Measurements from ENCODE around the gene GTF2E1. TPM values are rescaled to one million over a fixed set of nuclear protein-coding genes. Genes with fewer than 3 reads are reported as not detected.

The GTF2E1 gene
- total RNA-seq, 4 donors from 2014 or later: 5.2 to 16.4 (median 7.5) TPM

DNA sequence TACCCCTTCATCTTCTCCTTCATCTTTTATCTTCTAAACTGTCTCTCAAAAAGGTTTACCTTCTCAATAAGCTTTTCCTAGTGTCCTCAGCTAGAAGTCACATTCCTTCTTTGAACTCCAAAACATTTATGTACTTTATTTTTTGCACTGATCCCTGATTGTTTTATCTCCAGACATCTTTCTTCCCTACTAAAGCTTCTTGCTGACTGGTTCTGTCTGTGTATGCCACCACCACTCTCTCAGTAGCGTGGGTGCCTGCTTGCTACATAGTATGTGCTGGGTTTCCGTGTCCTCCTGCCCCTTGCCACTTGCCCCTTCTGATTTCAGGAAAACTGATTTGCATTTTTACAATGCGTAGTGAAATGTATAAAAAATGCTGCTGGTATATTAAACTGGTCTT lies 24.0 kb downstream of the GTF2E1 start:
- no peak overlapping the region for H3K27ac ChIP-seq
- no peaks in the 10 kb centered on the region for H3K9me3 ChIP-seq
- H3K4me1 ChIP-seq: peaks cover 3% of the 10 kb centered on the region
- H3K27me3 ChIP-seq: no peaks in the 10 kb centered on the region
- no peak overlapping the region for H3K4me3 ChIP-seq
- WGBS: 60% methylated on average over 3 of the region's 3 CpGs
- no peaks in the 10 kb centered on the region for H3K36me3 ChIP-seq
- no peak for DNase-seq (ENCODE audit: low spot score in 2 of 2)
- TF ChIP-seq EP300 (IDR thresholded peaks at IDR 0.05) (no peak), POLR2AphosphoS5 (IDR thresholded peaks at IDR 0.05) (no peak)
- TF ChIP-seq, protein P1, sequence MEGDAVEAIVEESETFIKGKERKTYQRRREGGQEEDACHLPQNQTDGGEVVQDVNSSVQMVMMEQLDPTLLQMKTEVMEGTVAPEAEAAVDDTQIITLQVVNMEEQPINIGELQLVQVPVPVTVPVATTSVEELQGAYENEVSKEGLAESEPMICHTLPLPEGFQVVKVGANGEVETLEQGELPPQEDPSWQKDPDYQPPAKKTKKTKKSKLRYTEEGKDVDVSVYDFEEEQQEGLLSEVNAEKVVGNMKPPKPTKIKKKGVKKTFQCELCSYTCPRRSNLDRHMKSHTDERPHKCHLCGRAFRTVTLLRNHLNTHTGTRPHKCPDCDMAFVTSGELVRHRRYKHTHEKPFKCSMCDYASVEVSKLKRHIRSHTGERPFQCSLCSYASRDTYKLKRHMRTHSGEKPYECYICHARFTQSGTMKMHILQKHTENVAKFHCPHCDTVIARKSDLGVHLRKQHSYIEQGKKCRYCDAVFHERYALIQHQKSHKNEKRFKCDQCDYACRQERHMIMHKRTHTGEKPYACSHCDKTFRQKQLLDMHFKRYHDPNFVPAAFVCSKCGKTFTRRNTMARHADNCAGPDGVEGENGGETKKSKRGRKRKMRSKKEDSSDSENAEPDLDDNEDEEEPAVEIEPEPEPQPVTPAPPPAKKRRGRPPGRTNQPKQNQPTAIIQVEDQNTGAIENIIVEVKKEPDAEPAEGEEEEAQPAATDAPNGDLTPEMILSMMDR (IDR thresholded peaks at IDR 0.05): no peak

DNA sequence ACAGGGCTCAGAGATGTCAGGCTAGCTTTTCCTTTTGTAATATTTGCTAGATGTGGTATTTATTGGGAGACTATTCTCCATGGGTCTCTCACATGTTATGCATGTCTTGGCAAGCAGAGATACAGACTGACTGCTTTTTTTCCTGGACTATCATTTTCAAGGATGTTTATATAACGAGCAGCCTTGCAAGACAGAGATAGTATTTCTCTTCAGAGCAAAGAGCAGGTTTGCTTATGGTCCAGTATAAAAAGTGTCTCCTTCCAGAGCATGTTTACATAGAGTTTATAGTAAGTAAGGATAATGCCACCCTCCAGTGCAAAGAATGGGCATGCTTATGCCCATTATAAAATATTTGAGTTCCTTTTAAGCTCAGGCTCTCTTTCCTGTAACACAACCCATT lies 24.6 kb downstream of the GTF2E1 start:
- WGBS: 63% methylated on average over 1 of the region's 1 CpG

DNA sequence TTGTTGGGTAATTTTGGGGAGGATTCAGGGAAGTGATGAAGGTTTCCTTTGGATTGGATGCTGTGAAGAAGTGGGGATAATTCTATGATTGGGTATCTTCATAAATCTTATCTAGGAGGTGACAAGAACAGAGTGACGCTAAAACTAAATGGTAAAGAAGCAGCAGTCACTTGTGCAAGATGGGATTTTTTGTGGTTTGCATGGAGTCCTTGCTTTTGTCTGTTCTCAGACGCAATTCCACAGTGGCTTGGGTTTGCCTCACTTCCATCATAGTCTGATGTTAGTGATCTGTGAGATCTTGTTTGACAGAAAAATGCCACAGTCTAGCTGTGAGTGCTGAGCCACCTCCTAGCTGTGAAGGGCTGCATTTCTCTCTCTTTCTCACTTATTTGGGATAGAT lies 26.9 kb downstream of the GTF2E1 start:
- no peak for TF ChIP-seq POLR2AphosphoS5 (IDR thresholded peaks at IDR 0.05)
- no peak for TF ChIP-seq EP300 (IDR thresholded peaks at IDR 0.05)
- TF ChIP-seq POLR2A (IDR thresholded peaks at IDR 0.05): no peak
- TF ChIP-seq, protein P1 (IDR thresholded peaks at IDR 0.05): no peak
- Histone ChIP-seq H3K4me3 (no peak overlapping the region), H3K4me1 (peaks cover 3% of the 10 kb centered on the region), H3K36me3 (no peaks in the 10 kb centered on the region), H3K27ac (no peak overlapping the region), H3K9me3 (no peaks in the 10 kb centered on the region), H3K27me3 (no peaks in the 10 kb centered on the region)
- WGBS: 98% methylated on average over 2 of the region's 2 CpGs
- no peak for DNase-seq (ENCODE audit: low spot score in 2 of 2)

More for the DNA sequence above, 24.6 kb downstream of the GTF2E1 start:
- Histone ChIP-seq H3K36me3 (no peaks in the 10 kb centered on the region), H3K9me3 (no peaks in the 10 kb centered on the region), H3K27me3 (no peaks in the 10 kb centered on the region), H3K4me3 (no peak overlapping the region), H3K27ac (no peak overlapping the region), H3K4me1 (peaks cover 3% of the 10 kb centered on the region)
- DNase-seq (ENCODE audit: low spot score in 2 of 2): no peak
- TF ChIP-seq POLR2A (IDR thresholded peaks at IDR 0.05) (no peak), EP300 (IDR thresholded peaks at IDR 0.05) (no peak), POLR2AphosphoS5 (IDR thresholded peaks at IDR 0.05) (no peak)
- TF ChIP-seq, protein P1 (IDR thresholded peaks at IDR 0.05): no peak

DNA sequence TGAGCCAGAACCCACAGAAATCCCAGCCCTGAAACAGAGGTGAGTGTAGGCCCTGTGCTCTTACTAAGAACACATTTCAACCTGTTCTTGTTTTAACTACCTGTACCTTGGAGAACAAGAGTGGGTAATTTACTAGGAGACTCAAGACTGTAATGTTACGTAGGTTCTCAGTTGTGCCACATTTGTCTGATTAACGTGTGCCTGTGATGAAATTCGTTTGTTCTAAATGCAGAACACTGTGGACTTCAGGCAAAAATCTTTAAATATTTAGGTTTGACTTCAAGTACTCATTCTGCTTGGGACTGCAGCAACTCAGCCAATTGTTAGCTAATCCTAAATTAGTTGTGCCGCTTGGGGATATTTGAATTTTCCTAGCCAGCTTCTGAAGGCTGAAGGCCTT lies 28.3 kb downstream of the GTF2E1 start:
- DNase-seq (ENCODE audit: low spot score in 2 of 2): no peak
- Histone ChIP-seq H3K4me1 (peaks cover 3% of the 10 kb centered on the region), H3K27ac (no peak overlapping the region), H3K36me3 (peaks cover under 1% of the 10 kb centered on the region), H3K4me3 (no peak overlapping the region), H3K9me3 (no peaks in the 10 kb centered on the region), H3K27me3 (no peaks in the 10 kb centered on the region)
- TF ChIP-seq POLR2A (IDR thresholded peaks at IDR 0.05): no peak
- peak; percentile 73 for TF ChIP-seq EP300 (IDR thresholded peaks at IDR 0.05)
- WGBS: 91% methylated on average over 4 of the region's 4 CpGs

DNA sequence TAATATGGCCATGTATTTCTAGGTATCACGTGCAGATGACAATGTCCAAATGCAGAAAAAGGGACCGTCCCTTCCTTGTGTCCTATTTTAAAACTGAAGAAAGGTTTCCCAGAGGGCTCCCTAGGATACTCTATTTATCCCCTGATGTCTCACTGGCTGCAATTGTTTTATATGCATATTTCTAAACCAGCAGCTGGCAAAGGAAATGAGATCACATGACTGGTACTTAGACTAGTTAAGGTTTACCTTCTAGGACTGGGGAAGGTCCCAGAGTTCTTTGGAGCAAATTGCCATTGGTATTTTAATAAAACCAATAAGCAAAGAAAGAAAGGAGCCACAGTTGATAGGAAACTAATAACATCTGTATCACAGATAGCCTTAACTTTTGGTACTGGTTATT lies 29.5 kb downstream of the GTF2E1 start:
- TF ChIP-seq, protein P1 (IDR thresholded peaks at IDR 0.05): no peak
- TF ChIP-seq POLR2AphosphoS5 (IDR thresholded peaks at IDR 0.05): no peak
- TF ChIP-seq POLR2A (IDR thresholded peaks at IDR 0.05): no peak
- no peak for TF ChIP-seq EP300 (IDR thresholded peaks at IDR 0.05)
- 97% methylated on average over 2 of the region's 2 CpGs for WGBS
- no peaks in the 10 kb centered on the region for H3K27me3 ChIP-seq
- peaks cover 3% of the 10 kb centered on the region for H3K4me1 ChIP-seq
- no peak overlapping the region for H3K4me3 ChIP-seq
- no peaks in the 10 kb centered on the region for H3K9me3 ChIP-seq
- H3K27ac ChIP-seq: no peak overlapping the region
- peaks cover 12% of the 10 kb centered on the region for H3K36me3 ChIP-seq
- no peak for DNase-seq (ENCODE audit: low spot score in 2 of 2)

DNA sequence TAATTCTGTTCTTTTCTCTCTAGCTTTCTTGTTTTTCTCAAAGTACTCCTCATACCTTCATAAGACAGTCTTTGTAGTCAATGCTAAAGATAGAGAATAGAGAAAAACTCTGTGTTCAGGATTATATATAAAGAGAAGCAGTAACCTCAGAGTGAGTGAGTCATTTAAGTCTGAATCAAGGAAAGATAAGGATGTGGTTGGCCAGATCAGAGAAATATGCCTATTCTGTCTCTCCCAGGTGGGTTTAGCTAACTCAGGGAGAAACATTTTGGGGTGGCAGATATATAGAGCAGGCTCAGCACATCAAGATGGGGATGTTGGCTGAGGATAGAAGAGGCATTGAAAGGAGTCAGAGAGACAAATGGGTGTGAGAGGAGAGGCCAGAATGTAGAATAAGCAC lies 31.4 kb downstream of the GTF2E1 start:
- no peaks in the 10 kb centered on the region for H3K27me3 ChIP-seq
- no peak overlapping the region for H3K4me3 ChIP-seq
- TF ChIP-seq, protein P1 (IDR thresholded peaks at IDR 0.05): no peak
- no peak for TF ChIP-seq POLR2A (IDR thresholded peaks at IDR 0.05)
- no peak for TF ChIP-seq EP300 (IDR thresholded peaks at IDR 0.05)
- no peak for TF ChIP-seq POLR2AphosphoS5 (IDR thresholded peaks at IDR 0.05)
- no peaks in the 10 kb centered on the region for H3K4me1 ChIP-seq
- no peaks in the 10 kb centered on the region for H3K9me3 ChIP-seq
- no peak for DNase-seq (ENCODE audit: low spot score in 2 of 2)
- no peak overlapping the region for H3K27ac ChIP-seq
- peaks cover 17% of the 10 kb centered on the region for H3K36me3 ChIP-seq

All from suprapubic skin (tissue), 4 donors.